Measurements from ENCODE around the gene LRRC23.

DNA sequence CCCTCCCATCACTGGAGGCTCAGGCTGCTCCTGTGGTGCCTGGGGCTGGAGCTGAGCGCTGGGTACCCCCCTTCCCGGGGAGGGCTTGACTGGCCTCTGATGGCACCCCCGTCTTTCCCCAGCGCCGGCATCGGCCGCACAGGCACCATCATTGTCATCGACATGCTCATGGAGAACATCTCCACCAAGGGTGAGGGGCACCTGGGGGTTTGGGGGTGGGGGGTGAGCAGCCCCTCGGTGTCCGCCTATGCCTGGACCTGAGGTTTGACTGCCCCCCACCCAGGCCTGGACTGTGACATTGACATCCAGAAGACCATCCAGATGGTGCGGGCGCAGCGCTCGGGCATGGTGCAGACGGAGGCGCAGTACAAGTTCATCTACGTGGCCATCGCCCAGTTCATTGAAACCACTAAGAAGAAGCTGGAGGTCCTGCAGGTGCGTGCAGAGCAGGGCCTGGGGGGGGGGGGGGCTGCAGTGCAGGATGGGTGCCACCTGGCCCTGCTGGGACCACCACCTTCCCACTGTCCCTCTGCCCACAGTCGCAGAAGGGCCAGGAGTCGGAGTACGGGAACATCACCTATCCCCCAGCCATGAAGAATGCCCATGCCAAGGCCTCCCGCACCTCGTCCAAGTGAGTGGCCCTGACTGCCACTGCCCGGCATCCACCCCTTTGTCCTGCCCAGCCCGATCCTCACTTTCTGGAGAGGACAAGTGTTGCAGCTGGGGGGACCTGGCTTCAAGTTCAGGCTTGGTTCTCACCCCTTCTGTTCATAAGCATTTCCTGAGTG is 55.4 kb downstream of the LRRC23 start:
- no peak for TF ChIP-seq POLR2A (IDR thresholded peaks at IDR 0.05)
- TF ChIP-seq CTCF (IDR thresholded peaks at IDR 0.05) = no peak

Measured in Peyer's patch (tissue), 4 donors.